RWPE2 (cell line): ENCODE data around the gene FAM227A.

Experiments used
- ATAC-seq: fragments of 200-7000 bp; cut with Tn5 transposase; 3 replicates; pipeline ENCODE4 v1.9.1; 2021; ENCODE audit warnings: low read depth
- DNase-seq: peaks from one replicate; pipeline ENCODE4 v3.0.0-alpha.2; 2020; ENCODE audit warnings: low spot score
- H3K27ac ChIP-seq: fragments of 450-650 bp; 2 replicates; pipeline ENCODE4 v1.5.1; 2017; ENCODE audit warnings: mild to moderate bottlenecking; ENCODE audit not compliant: poor library complexity, severe bottlenecking
- H3K27me3 ChIP-seq: fragments of 250-450 bp; sonication (Bioruptor Pico); 2 replicates; pipeline ENCODE4 v1.5.1; 2021; ENCODE audit warnings: mild to moderate bottlenecking, moderate library complexity; ENCODE audit not compliant: insufficient read depth, poor library complexity, severe bottlenecking
- H3K36me3 ChIP-seq: fragments of 250-450 bp; sonication (Bioruptor Pico); 2 replicates; pipeline ENCODE4 v1.5.1; 2020; ENCODE audit warnings: low read depth, mild to moderate bottlenecking, moderate library complexity
- H3K4me1 ChIP-seq: fragments of 250-450 bp; sonication (Bioruptor Pico); 2 replicates; pipeline ENCODE4 v1.5.1; 2021; ENCODE audit warnings: mild to moderate bottlenecking, moderate library complexity; ENCODE audit not compliant: insufficient read depth, poor library complexity, severe bottlenecking
- H3K4me3 ChIP-seq: fragments of 250-450 bp; sonication (Bioruptor Pico); 2 replicates; pipeline ENCODE4 v1.5.1; 2021; ENCODE audit warnings: mild to moderate bottlenecking, moderate library complexity; ENCODE audit not compliant: severe bottlenecking
- H3K9me3 ChIP-seq: fragments of 250-450 bp; sonication (Bioruptor Pico); 2 replicates; pipeline ENCODE4 v1.5.1; 2021; ENCODE audit warnings: mild to moderate bottlenecking, moderate library complexity; ENCODE audit not compliant: severe bottlenecking
- CTCF ChIP-seq: fragments of 450-650 bp; IDR thresholded peaks from one replicate; pipeline ENCODE4 v1.5.1; 2017; ENCODE audit warnings: mild to moderate bottlenecking, moderate library complexity; ENCODE audit not compliant: poor library complexity, severe bottlenecking

The FAM227A gene

GRCh38 chr22:38638216-38638615 is 18.0 kb downstream of the FAM227A start:
- no peak for DNase-seq
- no peak overlapping the region for H3K4me3 ChIP-seq
- ATAC-seq, result no peak
- H3K27ac ChIP-seq, result no peak overlapping the region
- no peak for TF ChIP-seq CTCF
- H3K4me1 ChIP-seq, result no peaks in the 10 kb centered on the region
- no peaks in the 10 kb centered on the region for H3K27me3 ChIP-seq
- H3K9me3 ChIP-seq, result no peaks in the 10 kb centered on the region
- peaks cover 13% of the 10 kb centered on the region for H3K36me3 ChIP-seq

- Histone ChIP-seq H3K4me1 (no peaks in the 10 kb centered on the region), H3K27ac (no peak overlapping the region), H3K27me3 (no peaks in the 10 kb centered on the region), H3K9me3 (no peaks in the 10 kb centered on the region), H3K36me3 (peaks cover 11% of the 10 kb centered on the region), H3K4me3 (no peak overlapping the region)
- DNase-seq (no peak), ATAC-seq (no peak)
- TF ChIP-seq CTCF, result no peak
These were observed 23.7 kb downstream of the FAM227A start for GRCh38 chr22:38632528-38632927.

GRCh38 chr22:38631724-38632123 is 24.5 kb downstream of the FAM227A start:
- Histone ChIP-seq H3K9me3 (no peaks in the 10 kb centered on the region), H3K27me3 (no peaks in the 10 kb centered on the region), H3K4me3 (no peak overlapping the region), H3K27ac (no peak overlapping the region), H3K4me1 (no peaks in the 10 kb centered on the region), H3K36me3 (peaks cover 4% of the 10 kb centered on the region; the same call in 1 of the 2 replicates)
- no peak for DNase-seq
- TF ChIP-seq CTCF, result no peak
- no peak for ATAC-seq

GRCh38 chr22:38629108-38629507 is 27.1 kb downstream of the FAM227A start:
- no peaks in the 10 kb centered on the region for H3K4me1 ChIP-seq
- H3K27ac ChIP-seq, result no peak overlapping the region
- H3K27me3 ChIP-seq, result no peaks in the 10 kb centered on the region
- no peak overlapping the region for H3K4me3 ChIP-seq
- DNase-seq (no peak), ATAC-seq (no peak)
- H3K36me3 ChIP-seq, result no peaks in the 10 kb centered on the region
- TF ChIP-seq CTCF, result no peak
- no peaks in the 10 kb centered on the region for H3K9me3 ChIP-seq

GRCh38 chr22:38628444-38628843 is 27.7 kb downstream of the FAM227A start:
- Histone ChIP-seq H3K4me3 (no peak overlapping the region), H3K4me1 (no peaks in the 10 kb centered on the region), H3K27me3 (no peaks in the 10 kb centered on the region), H3K27ac (no peak overlapping the region), H3K36me3 (no peaks in the 10 kb centered on the region), H3K9me3 (no peaks in the 10 kb centered on the region)
- no peak for ATAC-seq
- no peak for DNase-seq
- no peak for TF ChIP-seq CTCF
